Neural cell (in vitro differentiated cells): ENCODE measurements around the gene TANGO6.

Source experiments
- EP300 ChIP-seq: fragments of 450-650 bp; conservative IDR thresholded peaks from 2 replicates; pipeline ENCODE4 v1.6.1; 2014; ENCODE audit warnings: antibody characterized with exemption, mild to moderate bottlenecking, moderate library complexity; ENCODE audit not compliant: poor library complexity, severe bottlenecking
- EZH2 ChIP-seq: fragments of 200-600, 300-800 bp; shearing (Covaris generic), sonication (generic); IDR thresholded peaks from 2 replicates; pipeline ENCODE4 v1.6.1; 2014; ENCODE audit warnings: antibody characterized with exemption, low read length, borderline replicate concordance, mild to moderate bottlenecking; ENCODE audit not compliant: insufficient read depth, poor library complexity, severe bottlenecking
- MXI1 ChIP-seq: fragments of 450-650 bp; conservative IDR thresholded peaks from 2 replicates; pipeline ENCODE4 v1.6.1; 2014; ENCODE audit warnings: antibody characterized with exemption, mild to moderate bottlenecking; ENCODE audit not compliant: poor library complexity, severe bottlenecking
- POLR2AphosphoS5 ChIP-seq: IDR thresholded peaks from 2 replicates; pipeline ENCODE4 v1.6.1; 2012
- TF ChIP-seq, protein P1 (sequence below): fragments of 450-650 bp; IDR thresholded peaks from 2 replicates; pipeline ENCODE4 v1.5.1; 2014; ENCODE audit warnings: antibody characterized with exemption, mild to moderate bottlenecking, moderate library complexity; ENCODE audit not compliant: poor library complexity, severe bottlenecking

DNA sequence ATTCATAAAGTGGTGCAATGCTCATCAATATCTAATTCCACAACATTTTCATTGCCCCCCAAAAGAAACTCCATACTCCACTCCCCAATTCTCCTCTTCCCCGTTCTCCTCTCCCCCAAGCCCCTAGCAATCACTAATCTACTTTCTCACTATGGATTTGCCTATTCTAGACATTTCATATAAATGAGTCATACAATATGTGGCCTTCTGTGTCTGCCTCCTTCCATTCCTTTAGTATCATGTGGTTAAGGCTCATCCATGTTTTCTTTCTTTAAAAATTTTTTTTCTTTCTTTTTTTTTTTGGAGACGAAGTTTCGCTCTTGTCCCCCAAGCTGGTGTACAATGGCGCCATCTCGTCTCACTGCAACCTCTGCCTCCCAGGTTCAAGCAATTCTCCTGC, 205.8 kb downstream of the TANGO6 start:
- TF ChIP-seq, protein P1, sequence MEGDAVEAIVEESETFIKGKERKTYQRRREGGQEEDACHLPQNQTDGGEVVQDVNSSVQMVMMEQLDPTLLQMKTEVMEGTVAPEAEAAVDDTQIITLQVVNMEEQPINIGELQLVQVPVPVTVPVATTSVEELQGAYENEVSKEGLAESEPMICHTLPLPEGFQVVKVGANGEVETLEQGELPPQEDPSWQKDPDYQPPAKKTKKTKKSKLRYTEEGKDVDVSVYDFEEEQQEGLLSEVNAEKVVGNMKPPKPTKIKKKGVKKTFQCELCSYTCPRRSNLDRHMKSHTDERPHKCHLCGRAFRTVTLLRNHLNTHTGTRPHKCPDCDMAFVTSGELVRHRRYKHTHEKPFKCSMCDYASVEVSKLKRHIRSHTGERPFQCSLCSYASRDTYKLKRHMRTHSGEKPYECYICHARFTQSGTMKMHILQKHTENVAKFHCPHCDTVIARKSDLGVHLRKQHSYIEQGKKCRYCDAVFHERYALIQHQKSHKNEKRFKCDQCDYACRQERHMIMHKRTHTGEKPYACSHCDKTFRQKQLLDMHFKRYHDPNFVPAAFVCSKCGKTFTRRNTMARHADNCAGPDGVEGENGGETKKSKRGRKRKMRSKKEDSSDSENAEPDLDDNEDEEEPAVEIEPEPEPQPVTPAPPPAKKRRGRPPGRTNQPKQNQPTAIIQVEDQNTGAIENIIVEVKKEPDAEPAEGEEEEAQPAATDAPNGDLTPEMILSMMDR = no peak
- TF ChIP-seq EP300 (no peak), EZH2 (no peak), POLR2AphosphoS5 (no peak), MXI1 (no peak)
